D721Med (cell line): ENCODE data around the gene PTPMT1.
"Not testable (repeated sequence)": the region's sequence is repeated elsewhere in the genome, so short reads cannot be mapped to it uniquely, and the experiment has no call there.

Source experiments
- DNase-seq: peaks from one replicate; pipeline ENCODE4 v3.0.0; 2011; ENCODE audit warnings: low spot score; ENCODE audit not compliant: insufficient read length
- FAIRE-seq: peaks from 2 replicates; lab custom pipeline; 2011; peaks lifted over from hg19 to GRCh38; lab: Jason Lieb, UNC
- TF ChIP-seq, protein P1 (sequence below): IDR thresholded peaks from 2 replicates; pipeline ENCODE4 v1.5.1; 2012; ENCODE audit warnings: mild to moderate bottlenecking, control low read depth; ENCODE audit not compliant: insufficient read depth; ENCODE audit errors: missing control alignments

The PTPMT1 gene

DNA sequence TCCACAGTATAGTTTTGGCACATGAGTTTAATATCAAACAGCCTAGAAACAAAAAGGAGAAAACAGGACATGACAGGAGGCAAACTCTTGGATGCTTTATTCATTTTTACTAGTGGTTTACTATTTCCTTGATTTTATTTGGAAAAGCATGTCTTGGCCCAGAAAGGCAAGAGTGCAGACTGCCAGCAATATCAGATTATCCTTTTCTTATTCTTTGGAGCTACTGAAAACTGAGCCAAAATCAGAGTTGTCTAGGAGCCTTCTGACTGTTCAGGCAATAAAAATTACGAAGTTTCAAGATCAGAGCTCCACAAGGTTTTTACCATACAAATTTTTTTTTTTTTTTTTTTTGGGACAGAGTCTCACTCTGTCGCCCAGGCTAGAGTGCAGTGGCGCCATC is 28.5 kb upstream of the PTPMT1 start:
- TF ChIP-seq, protein P1, sequence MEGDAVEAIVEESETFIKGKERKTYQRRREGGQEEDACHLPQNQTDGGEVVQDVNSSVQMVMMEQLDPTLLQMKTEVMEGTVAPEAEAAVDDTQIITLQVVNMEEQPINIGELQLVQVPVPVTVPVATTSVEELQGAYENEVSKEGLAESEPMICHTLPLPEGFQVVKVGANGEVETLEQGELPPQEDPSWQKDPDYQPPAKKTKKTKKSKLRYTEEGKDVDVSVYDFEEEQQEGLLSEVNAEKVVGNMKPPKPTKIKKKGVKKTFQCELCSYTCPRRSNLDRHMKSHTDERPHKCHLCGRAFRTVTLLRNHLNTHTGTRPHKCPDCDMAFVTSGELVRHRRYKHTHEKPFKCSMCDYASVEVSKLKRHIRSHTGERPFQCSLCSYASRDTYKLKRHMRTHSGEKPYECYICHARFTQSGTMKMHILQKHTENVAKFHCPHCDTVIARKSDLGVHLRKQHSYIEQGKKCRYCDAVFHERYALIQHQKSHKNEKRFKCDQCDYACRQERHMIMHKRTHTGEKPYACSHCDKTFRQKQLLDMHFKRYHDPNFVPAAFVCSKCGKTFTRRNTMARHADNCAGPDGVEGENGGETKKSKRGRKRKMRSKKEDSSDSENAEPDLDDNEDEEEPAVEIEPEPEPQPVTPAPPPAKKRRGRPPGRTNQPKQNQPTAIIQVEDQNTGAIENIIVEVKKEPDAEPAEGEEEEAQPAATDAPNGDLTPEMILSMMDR, result no peak
- FAIRE-seq, result no peak

DNA sequence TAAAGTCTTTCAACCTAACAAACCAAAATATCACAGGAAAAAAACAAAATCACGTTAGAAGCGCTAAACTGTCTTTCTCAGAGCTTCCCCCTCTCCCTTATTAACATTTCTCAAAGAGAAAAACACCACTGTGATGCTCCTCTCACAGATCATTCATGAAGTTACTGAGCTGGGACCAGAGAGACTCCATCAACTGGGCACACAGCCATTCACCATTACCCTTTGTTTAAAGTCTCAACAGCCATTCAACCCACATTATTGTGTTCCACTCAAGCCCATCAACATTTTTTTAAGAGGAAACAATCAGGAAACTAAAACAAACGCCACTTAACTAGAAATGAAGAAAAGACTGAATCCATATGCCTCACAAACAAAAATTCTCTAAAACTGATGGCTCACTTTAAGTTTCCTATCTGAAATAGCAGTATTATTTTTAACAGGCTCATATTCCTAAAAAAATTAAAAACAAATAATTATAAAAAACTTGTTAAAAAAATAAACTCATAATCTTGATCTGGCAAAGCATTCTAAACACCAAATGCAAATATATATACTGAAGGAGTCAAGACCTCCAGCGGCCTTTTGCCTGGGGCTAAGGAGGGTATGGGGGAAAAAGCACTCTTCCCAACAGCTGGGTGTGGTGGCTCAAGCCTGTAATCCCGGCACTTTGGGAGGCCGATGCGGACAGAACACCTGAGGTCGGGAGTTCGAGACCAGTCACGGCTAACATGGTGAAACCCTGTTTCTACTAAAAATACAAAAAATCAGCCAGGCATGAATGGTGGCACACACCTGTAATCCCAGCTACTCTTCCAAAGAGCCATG is 26.4 kb upstream of the PTPMT1 start:
- no peak for DNase-seq
- no peak for FAIRE-seq
- TF ChIP-seq, protein P1, result no peak

More for the DNA sequence above, 28.5 kb upstream of the PTPMT1 start:
- DNase-seq, result no peak

DNA sequence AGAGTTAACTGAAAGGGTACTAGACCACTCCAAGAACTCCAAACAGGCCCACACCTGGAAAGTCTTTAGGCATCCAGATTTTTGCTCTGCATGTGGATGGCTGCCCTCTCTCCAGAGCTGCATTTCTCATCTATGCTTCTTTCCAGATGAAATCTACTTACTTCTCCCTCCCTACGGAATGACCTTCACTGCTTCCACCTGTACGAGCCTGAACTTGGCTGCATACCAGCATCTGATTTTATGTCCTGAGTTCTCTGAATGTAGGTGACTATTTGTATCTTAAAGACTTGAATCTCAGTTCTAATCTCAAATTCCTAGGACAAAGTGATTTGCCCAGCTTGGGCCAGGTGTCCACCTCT is 25.7 kb upstream of the PTPMT1 start:
- TF ChIP-seq, protein P1, result no peak
- DNase-seq (no peak), FAIRE-seq (no peak)

DNA sequence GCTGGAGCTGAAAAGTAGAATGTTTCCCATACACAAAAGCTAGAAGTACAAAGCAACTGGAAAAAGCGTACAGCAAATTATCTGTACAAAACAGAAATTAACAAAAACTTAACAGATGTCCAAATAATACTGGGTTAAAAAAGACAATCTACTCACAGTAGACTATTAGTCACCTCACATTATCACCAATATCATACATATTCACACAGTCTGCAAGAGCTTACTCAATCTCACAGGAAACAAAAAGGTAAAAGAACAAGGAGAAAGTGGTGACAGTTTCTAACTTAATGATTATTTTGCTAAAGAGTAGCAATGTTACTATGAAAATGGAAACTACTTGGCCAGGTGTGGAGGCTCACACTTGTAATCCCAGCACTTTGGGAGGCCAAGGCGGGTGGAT is 24.3 kb upstream of the PTPMT1 start:
- FAIRE-seq (no peak), DNase-seq (no peak)
- TF ChIP-seq, protein P1, result no peak

DNA sequence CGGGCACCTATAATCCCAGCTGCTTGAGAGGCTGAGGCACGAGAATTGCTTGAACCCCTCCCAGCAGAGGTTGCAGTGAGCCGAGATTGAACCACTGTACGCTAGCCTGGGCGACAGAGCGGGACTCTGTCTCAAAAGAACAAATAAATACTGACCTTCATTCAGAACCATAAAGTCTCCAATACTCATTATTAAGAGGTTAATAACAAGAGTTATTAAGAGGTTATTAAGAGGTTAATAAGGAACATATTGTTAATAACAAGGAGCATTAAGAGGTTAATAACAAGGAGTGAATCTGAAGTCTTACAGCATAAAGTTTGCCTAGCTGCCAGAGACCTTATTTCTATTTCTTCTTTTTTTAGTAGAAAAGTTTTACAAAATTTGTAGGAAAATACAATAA is 20.1 kb upstream of the PTPMT1 start:
- no peak for FAIRE-seq
- TF ChIP-seq, protein P1, result no peak
- no peak for DNase-seq

DNA sequence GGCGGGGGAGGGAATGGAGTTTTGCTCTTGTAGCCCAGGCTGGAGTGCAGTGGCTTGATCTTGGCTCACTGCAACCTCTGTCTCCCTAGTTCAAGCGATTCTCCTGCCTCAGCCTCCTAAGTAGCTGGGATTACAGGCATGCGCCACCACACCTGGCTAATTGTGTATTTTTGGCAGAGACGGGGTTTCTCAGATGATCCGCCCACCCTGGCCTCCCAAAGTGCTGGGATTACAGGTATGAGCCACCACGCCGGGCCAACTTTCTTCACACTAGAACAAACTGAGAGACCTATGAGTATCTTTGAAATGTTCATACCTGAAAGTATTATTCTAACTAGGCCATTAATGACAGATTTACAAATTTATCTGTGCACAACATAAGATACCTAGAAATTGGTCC is 19.1 kb upstream of the PTPMT1 start:
- not testable (repeated sequence) for FAIRE-seq, DNase-seq

DNA sequence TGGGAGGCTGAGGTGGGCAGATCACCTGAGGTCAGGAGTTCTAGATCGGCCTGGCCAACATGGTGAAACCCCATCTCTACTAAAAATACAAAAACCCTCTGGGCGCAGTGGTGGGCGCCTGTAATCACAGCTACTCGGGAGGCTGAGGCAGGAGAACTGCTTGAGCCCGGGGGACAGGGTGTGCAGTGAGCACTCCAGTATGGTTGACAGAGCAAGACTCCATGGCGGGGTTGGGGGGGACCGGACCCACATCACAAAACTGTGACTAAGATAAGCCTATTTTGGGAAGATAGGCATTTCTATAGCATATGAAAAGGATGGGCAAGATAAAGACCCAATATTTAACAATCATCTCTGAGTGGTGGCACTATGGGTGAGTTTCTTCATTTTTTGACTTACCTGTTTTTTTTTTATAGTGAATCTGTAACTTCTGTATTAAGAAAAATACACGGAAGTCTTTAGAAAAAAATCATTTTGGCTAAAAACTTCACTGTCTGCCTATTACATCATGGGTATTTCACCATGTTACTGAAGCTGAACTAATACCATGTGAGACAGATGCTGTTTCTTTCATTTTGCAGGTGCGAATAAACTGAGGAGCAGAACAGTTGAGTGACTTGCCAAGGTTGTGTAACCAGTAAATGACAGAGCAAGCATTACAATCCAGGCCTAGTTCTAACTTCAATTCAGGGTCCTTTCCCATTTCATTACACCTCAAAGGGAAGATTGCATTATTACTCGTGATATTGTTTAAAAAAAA is 14.9 kb upstream of the PTPMT1 start:
- FAIRE-seq (no peak), DNase-seq (no peak)
- TF ChIP-seq, protein P1, result no peak
